Posterior vena cava (tissue), 2 donors: Measurements from ENCODE around the gene GNG7. TPM values are rescaled to one million over a fixed set of nuclear protein-coding genes. Genes with fewer than 3 reads are reported as not detected.
"Not testable (repeated sequence)": the region's sequence is repeated elsewhere in the genome, so short reads cannot be mapped to it uniquely, and the experiment has no call there.

Experiments
- DNase-seq: peaks from one replicate; pipeline ENCODE4 v3.0.0-alpha.2; 2020; ENCODE audit warnings: low spot score
- intact Hi-C, 2 donors: fragments of 100-400 bp; cut with DNase I; formaldehyde crosslinking; loops; one replicate each; pipeline versions ENCODE4 v1.14.1 to v1.14.2; 2022 to 2023
- total RNA-seq, 2 donors: library from RNA; stranded (reverse); fragmentation: NEBNext Ultra II Directional; extraction: Animal tissue kit (Norgen Biotek cat#: 25700); gene quantifications; one replicate each; pipeline ENCODE4 v1.2.1, GENCODE V29; 2021
- donor health status: DM: yes; HTN: yes; CAD: no.
- donor health status: DM: yes; HTN: yes; CAD: no.

GNG7 gene
- total RNA-seq, 2 donors from 2014 or later: 3.2 to 6.1 TPM

DNA sequence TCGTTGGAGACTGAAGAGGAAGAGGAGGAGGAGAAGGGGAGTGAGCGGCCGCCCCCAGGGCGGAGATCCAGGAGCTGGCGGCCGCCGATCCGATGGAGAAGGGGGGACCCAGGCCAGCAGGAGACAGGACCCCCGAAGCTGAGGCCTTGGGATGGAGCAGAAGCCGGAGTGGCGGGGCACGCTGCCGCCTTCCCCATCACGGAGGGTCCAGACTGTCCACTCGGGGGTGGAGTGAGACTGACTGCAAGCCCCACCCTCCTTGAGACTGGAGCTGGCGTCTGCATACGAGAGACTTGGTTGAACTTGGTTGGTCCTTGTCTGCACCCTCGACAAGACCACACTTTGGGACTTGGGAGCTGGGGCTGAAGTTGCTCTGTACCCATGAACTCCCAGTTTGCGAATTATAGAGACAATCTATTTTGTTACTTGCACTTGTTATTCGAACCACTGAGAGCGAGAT lies 224.7 kb downstream of the GNG7 start:
- intact Hi-C loops: loop anchor here (2.0 to 10.0 kb wide), 3 partner anchors 65 to 107 kb away; no protein-coding TSS in a partner anchor
- peak; percentile 84 for DNase-seq

GRCh38 chr19:2477141-2477710 lies 225.3 kb downstream of the GNG7 start:
- intact Hi-C loops: loop anchor here (2.0 to 10.0 kb wide), 3 partner anchors 65 to 108 kb away; no protein-coding TSS in a partner anchor
- DNase-seq: peak; percentile 86

- no peak for DNase-seq
- intact Hi-C loops: loop anchor here (2.0 to 10.0 kb wide), 3 partner anchors 66 to 108 kb away; no protein-coding TSS in a partner anchor
Observed at GRCh38 chr19:2476451-2477140, 225.9 kb downstream of the GNG7 start.

DNA sequence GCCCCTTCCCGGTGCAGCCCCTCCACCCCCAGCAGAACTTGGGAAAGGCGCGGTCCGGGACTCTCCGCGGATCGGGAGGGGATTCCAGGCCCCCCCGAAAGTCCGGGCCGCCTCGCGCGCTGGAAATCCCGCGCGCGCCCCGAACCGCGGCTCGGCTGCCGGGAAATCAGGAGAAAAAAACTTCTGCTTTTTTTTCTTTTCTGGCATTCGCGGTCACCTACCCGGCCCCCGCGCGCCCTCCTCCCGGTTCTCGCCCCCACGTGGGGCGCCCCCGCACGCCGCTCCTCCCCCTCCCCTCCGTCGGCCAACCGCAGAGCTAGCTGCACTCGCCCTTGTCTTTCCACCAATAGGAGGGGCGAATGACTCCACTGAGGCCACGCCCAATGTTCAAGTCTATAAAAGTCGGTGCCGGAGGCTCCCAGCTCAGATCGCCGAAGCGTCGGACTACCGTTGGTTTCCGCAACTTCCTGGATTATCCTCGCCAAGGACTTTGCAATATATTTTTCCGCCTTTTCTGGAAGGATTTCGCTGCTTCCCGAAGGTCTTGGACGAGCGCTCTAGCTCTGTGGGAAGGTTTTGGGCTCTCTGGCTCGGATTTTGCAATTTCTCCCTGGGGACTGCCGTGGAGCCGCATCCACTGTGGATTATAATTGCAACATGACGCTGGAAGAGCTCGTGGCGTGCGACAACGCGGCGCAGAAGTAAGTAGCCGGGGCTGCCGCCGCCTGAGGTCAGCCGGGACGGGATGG lies 226.6 kb downstream of the GNG7 start, which contains the start of gene GADD45B:
Gene GADD45B, plus strand, starts transcription at position 426 of the 749 bp plus-strand sequence. Its CDS starts 232 bp downstream, at position 658.
- intact Hi-C loops: loop anchor here (2.0 to 10.0 kb wide), 4 partner anchors 66 to 135 kb away; no protein-coding TSS in a partner anchor
- DNase-seq: peak; percentile 99

DNA sequence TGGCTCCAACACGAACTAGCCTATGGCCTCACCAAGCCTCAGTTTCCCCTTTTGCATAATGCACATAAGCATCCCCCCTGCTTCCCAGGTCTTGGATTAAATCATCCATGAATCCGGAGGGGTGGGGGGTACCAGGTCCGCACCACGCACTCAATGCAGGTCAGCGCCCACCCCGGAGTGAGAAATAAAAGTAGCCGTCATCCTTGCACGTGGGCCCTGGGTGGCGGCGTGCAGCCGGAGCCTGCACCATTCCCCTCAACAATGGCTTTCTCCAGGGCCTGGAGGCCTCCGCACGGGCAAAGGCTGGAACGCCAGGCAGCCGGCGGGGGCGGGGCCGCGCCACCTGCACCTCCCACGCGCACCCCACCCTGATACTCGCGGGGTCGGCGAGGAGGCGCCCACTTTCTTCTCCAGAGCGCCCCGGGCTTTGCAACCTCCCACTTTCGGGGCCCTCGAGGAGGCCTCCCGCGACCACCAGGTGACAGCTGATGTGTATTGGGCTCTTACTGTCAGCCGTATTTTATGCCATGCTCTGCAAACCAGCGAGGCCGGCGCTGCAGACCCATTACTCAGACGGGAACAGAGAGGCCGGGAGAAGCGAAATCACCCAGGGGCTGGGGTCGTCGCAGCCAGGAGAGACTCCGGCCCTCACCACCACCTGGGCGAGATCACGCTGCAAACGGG lies 227.3 kb downstream of the GNG7 start:
- intact Hi-C loops: loop anchor here (2.0 to 10.0 kb wide), 3 partner anchors 67 to 136 kb away; no protein-coding TSS in a partner anchor
- DNase-seq: peak; percentile 90

- intact Hi-C loops: loop anchor here (2.0 to 10.0 kb wide), 4 partner anchors 68 to 138 kb away; no protein-coding TSS in a partner anchor
Observed at GRCh38 chr19:2474232-2475017, 228.1 kb downstream of the GNG7 start.

DNA sequence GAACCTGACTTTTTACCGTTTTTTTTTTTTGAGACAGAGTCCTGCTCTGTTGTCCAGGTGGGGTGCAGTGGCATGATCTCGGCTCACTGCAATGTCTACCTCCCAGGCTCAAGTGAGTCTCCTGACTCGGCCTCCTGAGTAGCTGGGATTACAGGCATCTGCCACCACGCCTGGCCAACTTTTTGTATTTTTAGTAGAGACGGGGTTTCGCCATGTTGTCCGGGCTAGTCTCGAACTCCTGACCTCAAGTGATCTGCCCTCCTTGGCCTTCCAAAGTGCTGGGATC lies 232.6 kb downstream of the GNG7 start:
- DNase-seq: not testable (repeated sequence)
- intact Hi-C loops: loop anchor here in 1 of 2 donors (5.0 to 10.0 kb wide), 2 partner anchors 115 to 142 kb away; no protein-coding TSS in a partner anchor

More at GRCh38 chr19:2474232-2475017, 228.1 kb downstream of the GNG7 start:
- peak; percentile 97 for DNase-seq

- intact Hi-C loops: no loop called here
- no peak for DNase-seq
Observed at GRCh38 chr19:2469102-2469914, 233.2 kb downstream of the GNG7 start.

DNA sequence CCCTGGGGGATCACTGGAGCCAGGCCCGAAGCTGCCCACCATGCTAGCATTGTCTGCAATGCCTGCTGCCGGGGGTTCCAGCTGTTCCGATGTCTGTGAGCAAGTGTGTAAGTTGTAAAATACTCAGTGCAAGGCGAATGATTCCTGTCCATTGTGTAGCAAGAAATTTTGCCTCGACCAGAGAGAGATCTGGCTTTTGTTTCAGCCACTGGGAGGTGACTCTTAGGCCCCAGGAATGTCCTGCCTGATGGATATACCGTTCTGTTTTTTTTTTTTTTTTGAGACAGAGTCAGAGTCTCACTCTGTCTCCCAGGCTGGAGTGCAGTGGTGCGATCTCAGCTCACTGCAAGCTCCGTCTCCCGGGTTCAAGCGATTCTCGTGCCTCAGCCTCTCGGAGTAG lies 233.9 kb downstream of the GNG7 start:
- intact Hi-C loops: no loop called here
- DNase-seq: no peak

- DNase-seq: no peak
- intact Hi-C loops: loop anchor here in 1 of 2 donors (2.0 kb wide), 1 partner anchor 36 kb away; no protein-coding TSS in a partner anchor
Observed at GRCh38 chr19:2464389-2464788, 238.1 kb downstream of the GNG7 start.

GRCh38 chr19:2463694-2464093 lies 238.8 kb downstream of the GNG7 start:
- DNase-seq: not testable (repeated sequence)
- intact Hi-C loops: loop anchor here in 1 of 2 donors (2.0 kb wide), 1 partner anchor 35 kb away; no protein-coding TSS in a partner anchor

DNA sequence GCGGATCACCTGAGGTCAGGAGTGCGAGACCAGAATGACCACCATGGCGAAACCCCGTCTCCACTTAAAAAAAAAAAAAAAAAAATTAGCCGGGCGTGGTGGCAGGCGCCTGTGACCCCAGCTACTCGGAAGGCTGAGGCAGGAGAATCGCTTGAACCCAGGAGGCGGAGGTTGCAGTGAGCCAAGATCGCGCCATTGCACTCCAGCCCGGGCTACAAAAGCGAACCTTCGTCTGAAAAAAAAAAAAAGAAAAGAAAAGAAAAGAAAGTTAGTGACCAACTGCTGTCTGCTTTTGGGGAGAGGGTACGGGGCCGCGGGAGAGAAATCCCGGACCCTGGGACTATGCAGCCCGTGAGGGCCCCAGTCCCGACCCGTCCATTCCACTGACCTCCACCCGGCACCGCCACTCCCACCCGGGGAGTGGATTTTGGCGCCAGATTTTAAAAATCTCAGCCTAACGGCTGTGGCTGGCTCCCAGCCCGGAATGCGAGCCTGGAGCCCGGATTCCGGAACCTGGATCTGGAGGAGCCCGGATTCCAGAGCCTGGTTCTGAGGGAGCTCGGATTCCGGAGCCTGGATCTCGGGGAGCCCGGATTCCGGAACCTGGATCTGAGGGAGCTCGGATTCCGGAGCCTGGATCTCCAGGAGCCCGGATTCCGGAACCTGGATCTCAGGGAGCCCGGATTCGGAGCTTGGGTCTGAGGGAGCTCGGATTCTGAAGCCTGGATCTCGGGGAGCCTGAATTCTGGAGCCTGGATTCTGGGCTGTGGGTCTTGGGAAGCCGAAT lies 239.7 kb downstream of the GNG7 start:
- intact Hi-C loops: no loop called here
- DNase-seq: peak; percentile 96

- peak; percentile 88 for DNase-seq
Observed at GRCh38 chr19:2461751-2462634, 240.5 kb downstream of the GNG7 start.

More at GRCh38 chr19:2461751-2462634, 240.5 kb downstream of the GNG7 start:
- intact Hi-C loops: no loop called here
